ENCODE data around the gene MAP2K4. TPM values are rescaled to one million over a fixed set of nuclear protein-coding genes. Genes with fewer than 3 reads are reported as not detected.

Gene MAP2K4
- total and polyA plus RNA-seq, 4 donors, result 10.7 to 63.6 (median 20.3) TPM

GRCh38 chr17:12099412-12099811 is 78.7 kb downstream of the MAP2K4 start:
- H3K9ac ChIP-seq (ENCODE audit: insufficient read depth in 1 of 2, low read length in 2 of 2), result no peak overlapping the region
- ATAC-seq (ENCODE audit: insufficient read depth, low FRiP score), result no peak
- TF ChIP-seq, protein P1, sequence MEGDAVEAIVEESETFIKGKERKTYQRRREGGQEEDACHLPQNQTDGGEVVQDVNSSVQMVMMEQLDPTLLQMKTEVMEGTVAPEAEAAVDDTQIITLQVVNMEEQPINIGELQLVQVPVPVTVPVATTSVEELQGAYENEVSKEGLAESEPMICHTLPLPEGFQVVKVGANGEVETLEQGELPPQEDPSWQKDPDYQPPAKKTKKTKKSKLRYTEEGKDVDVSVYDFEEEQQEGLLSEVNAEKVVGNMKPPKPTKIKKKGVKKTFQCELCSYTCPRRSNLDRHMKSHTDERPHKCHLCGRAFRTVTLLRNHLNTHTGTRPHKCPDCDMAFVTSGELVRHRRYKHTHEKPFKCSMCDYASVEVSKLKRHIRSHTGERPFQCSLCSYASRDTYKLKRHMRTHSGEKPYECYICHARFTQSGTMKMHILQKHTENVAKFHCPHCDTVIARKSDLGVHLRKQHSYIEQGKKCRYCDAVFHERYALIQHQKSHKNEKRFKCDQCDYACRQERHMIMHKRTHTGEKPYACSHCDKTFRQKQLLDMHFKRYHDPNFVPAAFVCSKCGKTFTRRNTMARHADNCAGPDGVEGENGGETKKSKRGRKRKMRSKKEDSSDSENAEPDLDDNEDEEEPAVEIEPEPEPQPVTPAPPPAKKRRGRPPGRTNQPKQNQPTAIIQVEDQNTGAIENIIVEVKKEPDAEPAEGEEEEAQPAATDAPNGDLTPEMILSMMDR (IDR thresholded peaks at IDR 0.05; ENCODE audit: control extremely low read depth, extremely low read depth), result no peak
- H3K27ac ChIP-seq (ENCODE audit: low read depth in 1 of 2, low read length in 1 of 2), result no peak overlapping the region
- H3K4me1 ChIP-seq (ENCODE audit: control insufficient read depth in 5 of 5, insufficient read depth in 5 of 5, low read length in 5 of 5), result peaks cover 0 to 3% (median 0%) of the 10 kb centered on the region in 5 donors
- no peak overlapping the region for H3K4me3 ChIP-seq
- peaks cover 0 to 3% (median 0%) of the 10 kb centered on the region in 4 donors for H3K9me3 ChIP-seq (ENCODE audit: control insufficient read depth in 4 of 4, insufficient read depth in 3 of 4, low read length in 3 of 4)
- no peaks in the 10 kb centered on the region for H3K27me3 ChIP-seq (ENCODE audit: control insufficient read depth in 3 of 3, insufficient read depth in 3 of 3, low read length in 2 of 3)
- H3K36me3 ChIP-seq (ENCODE audit: control insufficient read depth in 4 of 4, insufficient read depth in 4 of 4, low read length in 4 of 4), result peaks cover 0 to 9% (median 4%) of the 10 kb centered on the region in 4 donors
- DNase-seq, result no peak
- WGBS, 2 donors, result 95 to 98% methylated on average over 1 of the region's 1 CpG

- TF ChIP-seq, protein P1 (IDR thresholded peaks at IDR 0.05; ENCODE audit: control extremely low read depth, extremely low read depth), result no peak
- no peak overlapping the region for H3K4me3 ChIP-seq
- H3K36me3 ChIP-seq (ENCODE audit: control insufficient read depth in 4 of 4, insufficient read depth in 4 of 4, low read length in 4 of 4), result peaks cover 0 to 3% (median 0%) of the 10 kb centered on the region in 4 donors
- peaks cover 0 to 3% (median 0%) of the 10 kb centered on the region in 4 donors for H3K9me3 ChIP-seq (ENCODE audit: control insufficient read depth in 4 of 4, insufficient read depth in 3 of 4, low read length in 3 of 4)
- no peaks in the 10 kb centered on the region for H3K27me3 ChIP-seq (ENCODE audit: control insufficient read depth in 3 of 3, insufficient read depth in 3 of 3, low read length in 2 of 3)
- H3K4me1 ChIP-seq (ENCODE audit: control insufficient read depth in 5 of 5, insufficient read depth in 5 of 5, low read length in 5 of 5), result peaks cover 0 to 10% (median 4%) of the 10 kb centered on the region in 5 donors
- DNase-seq, result peak in 1 of 3 donors; percentile 13
- no peak overlapping the region for H3K27ac ChIP-seq (ENCODE audit: low read depth in 1 of 2, low read length in 1 of 2)
- no peak for ATAC-seq (ENCODE audit: insufficient read depth, low FRiP score)
- no peak overlapping the region for H3K9ac ChIP-seq (ENCODE audit: insufficient read depth in 1 of 2, low read length in 2 of 2)
Measured at GRCh38 chr17:12104831-12105230, 84.2 kb downstream of the MAP2K4 start.

GRCh38 chr17:12107905-12108304 is 87.2 kb downstream of the MAP2K4 start:
- TF ChIP-seq, protein P1 (IDR thresholded peaks at IDR 0.05; ENCODE audit: control extremely low read depth, extremely low read depth), result no peak
- no peak for ATAC-seq (ENCODE audit: insufficient read depth, low FRiP score)

GRCh38 chr17:12110906-12111305 is 90.2 kb downstream of the MAP2K4 start:
- peaks cover 8 to 30% (median 15%) of the 10 kb centered on the region in 4 donors for H3K36me3 ChIP-seq (ENCODE audit: control insufficient read depth in 4 of 4, insufficient read depth in 4 of 4, low read length in 4 of 4)
- H3K9me3 ChIP-seq (ENCODE audit: control insufficient read depth in 4 of 4, insufficient read depth in 3 of 4, low read length in 3 of 4), result no peaks in the 10 kb centered on the region
- no peaks in the 10 kb centered on the region for H3K27me3 ChIP-seq (ENCODE audit: control insufficient read depth in 3 of 3, insufficient read depth in 3 of 3, low read length in 2 of 3)
- DNase-seq (peak; percentile 14 to 66 (median 49)), ATAC-seq (ENCODE audit: insufficient read depth, low FRiP score) (no peak)
- H3K27ac ChIP-seq (ENCODE audit: low read depth in 1 of 2, low read length in 1 of 2), result no peak overlapping the region
- peaks cover 0 to 13% (median 0%) of the 10 kb centered on the region in 5 donors for H3K4me1 ChIP-seq (ENCODE audit: control insufficient read depth in 5 of 5, insufficient read depth in 5 of 5, low read length in 5 of 5)
- TF ChIP-seq, protein P1 (IDR thresholded peaks at IDR 0.05; ENCODE audit: control extremely low read depth, extremely low read depth), result no peak
- no peak overlapping the region for H3K4me3 ChIP-seq
- no peak overlapping the region for H3K9ac ChIP-seq (ENCODE audit: insufficient read depth in 1 of 2, low read length in 2 of 2)
- WGBS, 2 donors, result 92 to 93% methylated on average over 2 of the region's 2 CpGs

More at GRCh38 chr17:12107905-12108304, 87.2 kb downstream of the MAP2K4 start:
- no peak for DNase-seq
- peaks cover 2 to 7% (median 5%) of the 10 kb centered on the region in 4 donors for H3K36me3 ChIP-seq (ENCODE audit: control insufficient read depth in 4 of 4, insufficient read depth in 4 of 4, low read length in 4 of 4)
- peaks cover 0 to 23% (median 4%) of the 10 kb centered on the region in 5 donors for H3K4me1 ChIP-seq (ENCODE audit: control insufficient read depth in 5 of 5, insufficient read depth in 5 of 5, low read length in 5 of 5)
- H3K9me3 ChIP-seq (ENCODE audit: control insufficient read depth in 4 of 4, insufficient read depth in 3 of 4, low read length in 3 of 4), result no peaks in the 10 kb centered on the region
- WGBS, 2 donors, result 53 to 79% methylated on average over 1 of the region's 1 CpG
- no peak overlapping the region for H3K9ac ChIP-seq (ENCODE audit: insufficient read depth in 1 of 2, low read length in 2 of 2)
- H3K27me3 ChIP-seq (ENCODE audit: control insufficient read depth in 3 of 3, insufficient read depth in 3 of 3, low read length in 2 of 3), result no peaks in the 10 kb centered on the region
- no peak overlapping the region for H3K4me3 ChIP-seq
- no peak overlapping the region for H3K27ac ChIP-seq (ENCODE audit: low read depth in 1 of 2, low read length in 1 of 2)
